ENCODE results near the gene AKT2. TPM values are rescaled to one million over a fixed set of nuclear protein-coding genes. Genes with fewer than 3 reads are reported as not detected.

Gene AKT2
- total RNA-seq, 1 experiment from 2014 or later: 149 TPM

- Histone ChIP-seq H3K9me2 (ENCODE audit: insufficient read depth) (no peaks in the 10 kb centered on the region), H3K4me2 (no peak overlapping the region), H3F3A (ENCODE audit: insufficient read depth, low read depth) (peaks cover 9% of the 10 kb centered on the region; the same call in 1 of the 2 replicates), H3K9me3 (ENCODE audit: insufficient read depth, low read depth) (no peaks in the 10 kb centered on the region), H2AFZ (no peak overlapping the region), H4K20me1 (ENCODE audit: insufficient read depth) (no peaks in the 10 kb centered on the region; the same call in 1 of the 2 replicates), H3K4me1 (replicated peaks; ENCODE audit: insufficient read depth) (peaks cover 4% of the 10 kb centered on the region; the same call in 1 of the 2 replicates), H3K36me3 (ENCODE audit: low read depth) (no peaks in the 10 kb centered on the region), H3K79me2 (ENCODE audit: low read depth) (no peaks in the 10 kb centered on the region), H3K27me3 (ENCODE audit: insufficient read depth, low read depth) (no peaks in the 10 kb centered on the region), H3K4me3 (no peak overlapping the region), H3K27ac (no peak overlapping the region)
- intact Hi-C loops (cut with micrococcal nuclease; ENCODE audit: unreplicated experiment): no loop called here
- no peak for DNase-seq
- ChIA-PET POLR2A (ENCODE audit: unreplicated experiment) (no interaction called here), CTCF (no interaction called here)
- no TSS peak for BruUV-seq (replicated peaks)
- no peak for TF ChIP-seq EZH2 (IDR thresholded peaks at IDR 0.05; ENCODE audit: low read depth)
- no peak for TF ChIP-seq CTCF (conservative IDR thresholded peaks at IDR 0.05)
Measured at GRCh38 chr19:40213882-40214570, 71.1 kb downstream of the AKT2 start.

DNA sequence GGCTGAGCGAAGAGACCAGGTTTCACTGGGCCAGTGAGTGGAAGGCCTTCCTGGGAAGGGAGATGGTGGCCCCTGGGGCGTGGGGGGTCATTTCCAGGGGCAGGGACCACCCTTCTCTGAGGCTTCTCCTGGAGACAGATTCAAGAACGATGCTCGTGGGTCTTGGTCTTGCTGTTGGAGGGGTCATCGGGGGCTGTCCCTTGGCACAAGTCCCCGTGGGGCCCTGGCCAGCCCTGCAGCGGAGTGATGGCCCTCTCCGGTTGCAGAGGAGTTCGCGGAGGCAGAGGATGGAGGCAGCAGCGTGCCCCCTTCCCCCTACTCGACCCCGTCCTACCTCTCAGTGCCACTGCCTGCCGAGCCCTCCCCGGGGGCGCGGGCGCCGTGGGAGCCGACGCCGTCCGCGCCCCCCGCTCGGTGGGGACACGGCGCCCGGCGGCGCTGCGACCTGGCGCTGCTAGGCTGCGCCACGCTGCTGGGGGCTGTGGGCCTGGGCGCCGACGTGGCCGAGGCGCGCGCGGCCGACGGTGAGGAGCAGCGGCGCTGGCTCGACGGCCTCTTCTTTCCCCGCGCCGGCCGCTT, 71.8 kb downstream of the AKT2 start:
- H3K4me3 ChIP-seq: no peak overlapping the region
- no peak for DNase-seq
- H3F3A ChIP-seq (ENCODE audit: insufficient read depth, low read depth): peaks cover 8% of the 10 kb centered on the region; the same call in 1 of the 2 replicates
- ChIA-PET CTCF (no interaction called here), POLR2A (ENCODE audit: unreplicated experiment) (no interaction called here)
- no peaks in the 10 kb centered on the region; the same call in 1 of the 2 replicates for H4K20me1 ChIP-seq (ENCODE audit: insufficient read depth)
- no peaks in the 10 kb centered on the region for H3K36me3 ChIP-seq (ENCODE audit: low read depth)
- H3K4me1 ChIP-seq (replicated peaks; ENCODE audit: insufficient read depth): no peaks in the 10 kb centered on the region
- no peaks in the 10 kb centered on the region for H3K9me3 ChIP-seq (ENCODE audit: insufficient read depth, low read depth)
- H3K27ac ChIP-seq: no peak overlapping the region
- no peaks in the 10 kb centered on the region for H3K9me2 ChIP-seq (ENCODE audit: insufficient read depth)
- H2AFZ ChIP-seq: no peak overlapping the region
- TF ChIP-seq EZH2 (IDR thresholded peaks at IDR 0.05; ENCODE audit: low read depth) (no peak), CTCF (conservative IDR thresholded peaks at IDR 0.05) (no peak)
- H3K79me2 ChIP-seq (ENCODE audit: low read depth): no peaks in the 10 kb centered on the region
- BruUV-seq (replicated peaks): no TSS peak
- no peak overlapping the region for H3K4me2 ChIP-seq
- H3K27me3 ChIP-seq (ENCODE audit: insufficient read depth, low read depth): no peaks in the 10 kb centered on the region
- intact Hi-C loops (cut with micrococcal nuclease; ENCODE audit: unreplicated experiment): no loop called here

DNA sequence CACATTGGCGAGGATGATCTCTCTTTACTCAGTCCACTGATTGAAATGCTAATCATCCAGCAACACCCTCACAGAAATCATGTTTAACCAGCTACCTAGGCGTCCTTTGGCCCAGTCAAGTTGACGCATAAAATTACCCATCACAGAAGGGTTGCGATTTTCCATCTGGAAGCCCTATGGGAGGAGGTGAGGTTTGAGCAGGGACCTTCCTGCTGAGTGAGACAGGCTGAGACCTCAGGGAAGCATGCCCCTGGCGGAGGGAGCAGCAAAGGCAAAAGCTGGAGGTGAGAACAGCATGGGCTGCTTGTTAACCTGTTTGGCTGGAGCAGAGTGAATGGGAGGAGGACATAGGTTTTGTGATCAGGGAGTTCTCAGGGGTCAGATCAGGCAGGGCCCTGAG, 74.3 kb downstream of the AKT2 start:
- no peaks in the 10 kb centered on the region for H3K27me3 ChIP-seq (ENCODE audit: insufficient read depth, low read depth)
- TF ChIP-seq CTCF (conservative IDR thresholded peaks at IDR 0.05): no peak
- TF ChIP-seq EZH2 (IDR thresholded peaks at IDR 0.05; ENCODE audit: low read depth): no peak
- intact Hi-C loops (cut with micrococcal nuclease; ENCODE audit: unreplicated experiment): no loop called here
- no peak for DNase-seq
- H3K9me3 ChIP-seq (ENCODE audit: insufficient read depth, low read depth): no peaks in the 10 kb centered on the region
- no TSS peak for BruUV-seq (replicated peaks)
- no peak overlapping the region for H3K4me3 ChIP-seq
- H3K36me3 ChIP-seq (ENCODE audit: low read depth): no peaks in the 10 kb centered on the region
- H3K9me2 ChIP-seq (ENCODE audit: insufficient read depth): no peaks in the 10 kb centered on the region
- H4K20me1 ChIP-seq (ENCODE audit: insufficient read depth): no peaks in the 10 kb centered on the region; the same call in 1 of the 2 replicates
- no peaks in the 10 kb centered on the region for H3K4me1 ChIP-seq (replicated peaks; ENCODE audit: insufficient read depth)
- ChIA-PET POLR2A (ENCODE audit: unreplicated experiment) (interaction anchor here (0.6 kb wide), 1 partner anchor 543 kb away, joined by 9 read pairs; no protein-coding TSS in a partner anchor), CTCF (no interaction called here)
- no peak overlapping the region for H2AFZ ChIP-seq
- no peaks in the 10 kb centered on the region; the same call in 1 of the 2 replicates for H3F3A ChIP-seq (ENCODE audit: insufficient read depth, low read depth)
- no peak overlapping the region for H3K27ac ChIP-seq
- H3K79me2 ChIP-seq (ENCODE audit: low read depth): no peaks in the 10 kb centered on the region
- H3K4me2 ChIP-seq: no peak overlapping the region

Measured in PC-9 (cell line).